OCI-LY7 (cell line): Measurements from ENCODE around the gene MIOS. TPM values are rescaled to one million over a fixed set of nuclear protein-coding genes. Genes with fewer than 3 reads are reported as not detected.
"Not testable (repeated sequence)": the region's sequence is repeated elsewhere in the genome, so short reads cannot be mapped to it uniquely, and the experiment has no call there.

Experiments
- BruUV-seq: library from RNA; stranded (reverse); fragments of 400-500 nt; replicated peaks from 2 replicates; lab custom pipeline; 2021; lab: Mats Ljungman, UMichigan
- CTCF ChIA-PET: fragments of 300-600 bp; sonication (Branson Sonifier 250); formaldehyde crosslinking; loops from one replicate; lab custom pipeline; 2022; ENCODE audit warnings: antibody characterized with exemption; ENCODE audit not compliant: unreplicated experiment; lab: Charles Lee
- POLR2A ChIA-PET: fragments of 300-600 bp; sonication (Branson Sonifier 250); formaldehyde crosslinking; loops from one replicate; lab custom pipeline; 2022; ENCODE audit warnings: antibody characterized with exemption; lab: Charles Lee
- DNase-seq: peaks from one replicate; pipeline ENCODE4 v3.0.0-alpha.2; 2015; ENCODE audit warnings: low spot score
- H2AFZ ChIP-seq: fragments of 200-600 bp; sonication (generic), shearing (Covaris generic); 2 replicates; pipeline ENCODE4 v1.6.1; 2014; ENCODE audit warnings: mild to moderate bottlenecking, antibody characterized with exemption, low read length, moderate library complexity
- H3K27ac ChIP-seq: fragments of 200-600 bp; sonication (generic); 2 replicates; pipeline ENCODE4 v1.5.1; 2014; ENCODE audit warnings: mixed run types, low read depth, mild to moderate bottlenecking, moderate library complexity, low read length, inconsistent platforms; ENCODE audit not compliant: poor library complexity, severe bottlenecking
- H3K36me3 ChIP-seq: fragments of 200-600 bp; sonication (generic); 2 replicates; pipeline ENCODE4 v1.6.1; 2014; ENCODE audit warnings: mild to moderate bottlenecking, antibody characterized with exemption, low read length, moderate library complexity, mixed read lengths; ENCODE audit not compliant: insufficient read depth
- H3K4me1 ChIP-seq: fragments of 200-600 bp; sonication (generic); 2 replicates; pipeline ENCODE4 v1.5.1; 2014; ENCODE audit warnings: mild to moderate bottlenecking, low read length; ENCODE audit not compliant: insufficient read depth, poor library complexity, severe bottlenecking
- H3K4me2 ChIP-seq: fragments of 200-600 bp; sonication (generic); 2 replicates; pipeline ENCODE4 v1.6.1; 2014; ENCODE audit warnings: mild to moderate bottlenecking, low read length
- H3K4me3 ChIP-seq: fragments of 200-600 bp; sonication (generic); 2 replicates; pipeline ENCODE4 v1.5.1; 2014; ENCODE audit warnings: mild to moderate bottlenecking, low read depth, low read length; ENCODE audit not compliant: poor library complexity, severe bottlenecking
- H3K79me2 ChIP-seq: fragments of 200-600 bp; sonication (generic); 2 replicates; pipeline ENCODE4 v1.6.1; 2016; ENCODE audit warnings: low read depth, mild to moderate bottlenecking, low read length, moderate library complexity, mixed read lengths; ENCODE audit not compliant: insufficient read depth
- H3K9me2 ChIP-seq: fragments of 200-600 bp; sonication (generic); 2 replicates; pipeline ENCODE4 v1.6.1; 2016; ENCODE audit warnings: mild to moderate bottlenecking, low read length, mixed read lengths; ENCODE audit not compliant: insufficient read depth
- H3K9me3 ChIP-seq: fragments of 200-600 bp; sonication (generic); 2 replicates; pipeline ENCODE4 v1.6.1; 2014; ENCODE audit warnings: mild to moderate bottlenecking, mixed run types, low read length, mixed read lengths
- H4K20me1 ChIP-seq: fragments of 200-600 bp; sonication (generic); 2 replicates; pipeline ENCODE4 v1.6.1; 2014; ENCODE audit warnings: mild to moderate bottlenecking, antibody characterized with exemption, low read length, moderate library complexity, mixed read lengths; ENCODE audit not compliant: insufficient read depth
- CTCF ChIP-seq: fragments of 200-600 bp; sonication (generic); conservative IDR thresholded peaks from 2 replicates; pipeline ENCODE4 v1.5.1; 2014; ENCODE audit warnings: mild to moderate bottlenecking, antibody characterized with exemption, low read length, moderate library complexity, mixed read lengths
- EZH2phosphoT487 ChIP-seq: fragments of 200-600 bp; sonication (generic); IDR thresholded peaks from 2 replicates; pipeline ENCODE4 v1.6.1; 2018; ENCODE audit warnings: low read depth, borderline replicate concordance, mild to moderate bottlenecking, mixed run types, antibody characterized with exemption, low read length, moderate library complexity, mixed read lengths
- intact Hi-C: fragments of 100-400 bp; cut with micrococcal nuclease; formaldehyde crosslinking; loops from one replicate; pipeline ENCODE4 v1.10.0; 2022; ENCODE audit not compliant: unreplicated experiment
- total RNA-seq, 2 experiments: library from RNA; depleted of rRNA in 1 of 2; stranded (reverse); fragments of >200 nt in 1 of 2; shearing (Covaris generic) in 1 of 2; gene quantifications; 2 replicates each; pipeline ENCODE4 v1.2.3, GENCODE V29; 2014 to 2022

MIOS gene
- total RNA-seq, 2 experiments from 2014 or later, result 24.9 to 25.8 TPM

GRCh38 chr7:7556852-7557251, 9.8 kb upstream of the MIOS start:
- no TSS peak for BruUV-seq
- H4K20me1 ChIP-seq, result no peaks in the 10 kb centered on the region
- DNase-seq, result no peak
- H2AFZ ChIP-seq, result no peak overlapping the region
- no peaks in the 10 kb centered on the region for H3K79me2 ChIP-seq
- intact Hi-C loops, result no loop called here
- no peaks in the 10 kb centered on the region for H3K9me3 ChIP-seq
- H3K9me2 ChIP-seq, result no peaks in the 10 kb centered on the region
- no peaks in the 10 kb centered on the region for H3K36me3 ChIP-seq
- ChIA-PET POLR2A (no interaction called here), CTCF (no interaction called here)
- no peak overlapping the region for H3K4me2 ChIP-seq
- TF ChIP-seq CTCF (no peak), EZH2phosphoT487 (no peak)
- no peak overlapping the region for H3K4me3 ChIP-seq
- no peak overlapping the region for H3K27ac ChIP-seq
- no peaks in the 10 kb centered on the region for H3K4me1 ChIP-seq

DNA sequence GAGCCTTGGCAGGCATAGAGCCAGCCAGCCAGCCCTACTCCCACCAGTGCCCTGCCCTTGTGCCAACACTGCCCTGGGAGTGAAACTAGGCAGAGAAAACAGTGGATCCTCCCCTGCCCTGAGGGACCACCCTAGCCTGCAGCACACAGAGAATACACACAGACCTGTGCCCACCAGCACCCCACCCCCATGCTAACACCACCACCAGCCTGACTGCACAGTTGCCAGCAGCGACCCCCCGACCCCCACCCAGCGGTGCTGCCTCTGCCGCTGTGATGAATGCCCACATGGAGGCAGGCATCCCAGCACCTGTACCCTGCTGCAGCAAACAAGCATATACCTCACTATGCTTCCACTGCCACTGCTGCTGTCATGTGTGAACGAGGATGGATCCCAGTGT, 9.4 kb upstream of the MIOS start:
- CTCF ChIA-PET, result no interaction called here
- Histone ChIP-seq H3K4me3 (no peak overlapping the region), H3K27ac (no peak overlapping the region), H3K79me2 (no peaks in the 10 kb centered on the region), H3K4me1 (no peaks in the 10 kb centered on the region), H3K36me3 (no peaks in the 10 kb centered on the region), H3K4me2 (no peak overlapping the region), H4K20me1 (no peaks in the 10 kb centered on the region), H3K9me3 (no peaks in the 10 kb centered on the region), H2AFZ (no peak overlapping the region), H3K9me2 (no peaks in the 10 kb centered on the region)
- no TSS peak for BruUV-seq
- intact Hi-C loops, result no loop called here
- TF ChIP-seq EZH2phosphoT487 (no peak), CTCF (no peak)
- POLR2A ChIA-PET, result no interaction called here
- DNase-seq, result no peak

GRCh38 chr7:7561591-7561990, 5.1 kb upstream of the MIOS start:
- H3K27ac ChIP-seq, H3K4me1 ChIP-seq, H2AFZ ChIP-seq, H3K9me3 ChIP-seq, intact Hi-C loops, H3K36me3 ChIP-seq, BruUV-seq, DNase-seq, H3K4me3 ChIP-seq, H3K9me2 ChIP-seq, CTCF ChIA-PET, H3K4me2 ChIP-seq, H4K20me1 ChIP-seq, H3K79me2 ChIP-seq: not testable (repeated sequence)
- POLR2A ChIA-PET, result interaction anchor here (1.2 kb wide), 1 partner anchor 11 kb away, joined by 3 read pairs; no protein-coding TSS in a partner anchor
